Cardiac atrium fibroblast (primary cell): ENCODE results near the gene DPYSL5. TPM values are rescaled to one million over a fixed set of nuclear protein-coding genes. Genes with fewer than 3 reads are reported as not detected.

Source experiments
- total RNA-seq: library from RNA; depleted of rRNA; stranded (reverse); fragments of >200 nt; gene quantifications from 2 replicates; pipeline ENCODE4 v1.2.3, GENCODE V29; 2015

DPYSL5 gene, protein sequence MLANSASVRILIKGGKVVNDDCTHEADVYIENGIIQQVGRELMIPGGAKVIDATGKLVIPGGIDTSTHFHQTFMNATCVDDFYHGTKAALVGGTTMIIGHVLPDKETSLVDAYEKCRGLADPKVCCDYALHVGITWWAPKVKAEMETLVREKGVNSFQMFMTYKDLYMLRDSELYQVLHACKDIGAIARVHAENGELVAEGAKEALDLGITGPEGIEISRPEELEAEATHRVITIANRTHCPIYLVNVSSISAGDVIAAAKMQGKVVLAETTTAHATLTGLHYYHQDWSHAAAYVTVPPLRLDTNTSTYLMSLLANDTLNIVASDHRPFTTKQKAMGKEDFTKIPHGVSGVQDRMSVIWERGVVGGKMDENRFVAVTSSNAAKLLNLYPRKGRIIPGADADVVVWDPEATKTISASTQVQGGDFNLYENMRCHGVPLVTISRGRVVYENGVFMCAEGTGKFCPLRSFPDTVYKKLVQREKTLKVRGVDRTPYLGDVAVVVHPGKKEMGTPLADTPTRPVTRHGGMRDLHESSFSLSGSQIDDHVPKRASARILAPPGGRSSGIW
- not detected in 2 replicates for total RNA-seq

DNA sequence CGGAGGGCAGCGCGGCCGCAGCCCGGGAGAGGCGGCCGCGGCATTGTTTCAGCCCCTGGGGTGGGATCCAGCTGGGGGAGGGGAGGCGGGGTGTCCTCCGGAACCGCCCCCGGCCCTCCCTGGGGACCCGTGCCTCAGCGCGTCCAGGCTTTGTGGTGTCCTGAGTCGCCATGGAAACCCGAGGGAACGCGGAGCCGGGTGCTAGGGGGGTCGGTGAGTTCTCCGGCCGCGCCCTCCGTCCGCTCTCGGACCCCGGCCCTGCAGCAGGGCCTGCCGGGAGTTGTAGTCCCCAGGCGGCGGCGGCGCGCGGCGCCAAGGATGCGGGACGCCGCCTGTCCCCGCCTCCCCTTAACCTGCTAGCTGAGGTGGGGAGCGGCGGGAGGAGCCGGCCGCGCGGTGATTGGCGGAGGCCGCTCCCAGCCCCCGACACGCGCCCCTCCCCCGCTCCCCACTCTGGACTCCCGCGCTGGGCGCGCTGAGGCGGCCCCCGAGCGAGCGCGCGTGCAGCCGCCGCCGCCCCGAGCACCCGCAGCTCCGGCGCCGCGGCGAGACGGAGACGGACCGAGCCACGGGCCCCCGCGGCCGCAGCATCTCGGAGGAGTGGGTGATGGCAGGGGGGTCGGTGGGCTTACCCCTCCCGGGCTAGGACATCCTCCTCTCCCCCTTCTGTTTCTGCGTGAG is at the start of gene DPYSL5:
Gene DPYSL5, plus strand, starts transcription at position 478 of the 681 bp plus-strand sequence. CDS start 50,368 bp downstream, outside the sequence.

DNA sequence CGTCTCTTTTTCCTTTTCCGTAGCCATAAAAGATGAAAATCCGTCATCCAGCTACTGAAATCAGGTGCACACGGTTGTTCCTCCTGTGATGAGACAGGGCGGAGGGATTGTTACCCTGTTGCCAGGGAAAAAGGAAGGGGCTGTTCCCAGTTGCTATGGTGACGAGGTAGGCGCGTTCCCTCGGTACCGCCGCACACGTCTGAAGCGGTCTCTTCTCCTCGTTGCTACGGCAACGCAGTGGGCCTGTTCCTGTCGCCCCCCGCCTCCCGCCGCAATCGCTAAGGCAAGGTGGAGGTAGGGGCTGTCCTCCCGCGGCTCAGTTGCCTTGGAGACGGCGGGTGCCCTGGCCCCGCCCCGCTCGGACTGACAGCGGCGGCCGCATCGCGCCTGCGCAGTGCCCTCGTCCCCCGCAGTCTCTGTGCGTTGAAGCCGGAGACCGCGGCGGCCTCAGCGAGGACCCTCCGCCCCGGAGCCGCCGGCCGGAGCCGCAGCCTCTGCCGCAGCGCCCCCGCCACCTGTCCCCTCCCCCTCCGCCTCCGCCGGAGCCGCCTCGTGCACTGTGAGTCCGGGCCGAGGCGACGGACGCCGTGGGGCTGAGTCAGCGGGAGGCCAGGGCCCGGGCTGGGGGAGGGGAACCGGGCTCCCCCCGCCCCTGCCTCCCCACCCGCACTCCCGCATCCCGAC is 122.5 kb downstream of the DPYSL5 start, which contains the start of gene MAPRE3:
Gene MAPRE3, plus strand, starts transcription at position 394 of the 684 bp plus-strand sequence. CDS start 51,582 bp downstream, outside the sequence.

Other genes starting within 250 kb of the DPYSL5 start
- gene CIB4, start 206.8 kb upstream of the DPYSL5 start, total RNA-seq: not detected in 2 replicates
- under 0.01 TPM in 1 of 2 replicates, not detected in the other for gene KCNK3, start 155.4 kb upstream of the DPYSL5 start, total RNA-seq
- 36.8 and 50.4 TPM in 2 replicates for gene SLC35F6, start 83.8 kb upstream of the DPYSL5 start, total RNA-seq
- gene CENPA, start 62.1 kb upstream of the DPYSL5 start, total RNA-seq: 1.6 and 3.6 TPM in 2 replicates
- gene MAPRE3, start 122.5 kb downstream of the DPYSL5 start, total RNA-seq: 3.1 and 6.0 TPM in 2 replicates
- gene TMEM214, start 184.8 kb downstream of the DPYSL5 start, total RNA-seq: 43.7 and 46.0 TPM in 2 replicates
- 12.6 and 14.9 TPM in 2 replicates for gene AGBL5, start 203.5 kb downstream of the DPYSL5 start, total RNA-seq
- 558 and 652 TPM in 2 replicates for gene OST4, start 223.5 kb downstream of the DPYSL5 start, total RNA-seq
- 273 and 388 TPM in 2 replicates for gene EMILIN1, start 230.5 kb downstream of the DPYSL5 start, total RNA-seq
- 1.3 TPM in 1 of 2 replicates, not detected in the other for gene KHK, start 238.6 kb downstream of the DPYSL5 start, total RNA-seq